GM18870 (cell line): ENCODE measurements around the gene BNIP5.

ENCODE experiments used
- ATAC-seq: cut with Tn5 transposase; IDR thresholded peaks from one replicate; pipeline ENCODE4 v1.9.1; 2021; ENCODE audit warnings: moderate library complexity; ENCODE audit not compliant: unreplicated experiment

BNIP5 gene, protein sequence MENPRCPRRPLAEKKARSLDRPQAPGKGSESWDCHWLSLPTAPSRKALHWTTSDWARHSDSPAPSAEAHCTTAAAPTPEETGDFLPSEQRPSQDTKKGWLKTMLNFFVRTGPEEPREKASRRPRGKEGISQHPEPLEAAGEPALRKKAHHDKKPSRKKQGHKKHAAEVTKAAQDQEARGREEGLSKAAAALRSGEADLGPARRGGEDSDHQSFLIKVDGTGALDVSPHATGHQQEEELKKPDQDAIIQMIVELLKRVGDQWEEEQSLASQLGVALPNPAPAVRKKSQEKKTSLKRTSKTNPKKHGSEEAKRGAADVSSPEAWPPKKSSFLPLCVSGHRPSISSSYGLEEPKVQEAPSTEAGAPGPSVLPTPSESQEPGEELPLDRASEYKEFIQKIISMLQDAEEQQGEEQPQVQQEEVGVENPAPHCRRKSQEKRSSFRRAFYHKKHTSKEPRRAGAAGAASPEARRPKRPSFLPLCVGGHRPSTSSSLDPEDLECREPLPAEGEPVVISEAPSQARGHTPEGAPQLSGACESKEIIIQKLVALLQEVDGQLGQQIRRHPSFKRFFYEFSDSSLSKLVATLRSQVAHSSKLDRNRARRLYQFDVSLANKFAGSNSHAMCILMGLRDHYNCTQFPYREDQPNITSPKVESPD

DNA sequence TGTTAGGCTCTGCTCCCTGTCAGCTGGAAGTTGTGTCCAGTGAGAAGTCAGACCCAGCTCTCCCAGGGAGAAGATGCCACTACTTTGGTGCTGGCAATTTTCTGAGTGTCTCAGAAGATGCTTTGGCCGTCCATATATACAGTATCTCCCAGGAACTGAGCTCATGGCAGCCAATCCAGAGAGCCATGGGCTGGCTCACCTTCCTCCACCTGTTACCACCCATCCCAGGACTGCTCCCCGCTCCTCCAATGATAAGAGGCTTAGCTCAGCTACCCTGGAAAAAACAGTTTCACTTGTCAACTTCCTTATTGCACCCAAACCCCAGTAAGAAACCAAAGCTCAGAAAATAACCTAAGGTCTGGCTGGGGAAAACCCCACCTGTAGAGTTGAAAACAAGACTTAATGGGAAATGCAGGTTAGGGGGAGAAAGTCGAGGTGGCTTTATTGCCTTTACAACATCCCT lies at the start of gene BNIP5:
Gene BNIP5 (minus strand): TSS at position 110 of the 463 bp plus-strand sequence. CDS start 6,198 bp downstream, outside the sequence.
- no peak for ATAC-seq

- no peak for ATAC-seq
Measured at GRCh38 chr6:36384095-36384494, 47.4 kb upstream of the BNIP5 start.

GRCh38 chr6:36383606-36384005 lies 46.9 kb upstream of the BNIP5 start:
- no peak for ATAC-seq

DNA sequence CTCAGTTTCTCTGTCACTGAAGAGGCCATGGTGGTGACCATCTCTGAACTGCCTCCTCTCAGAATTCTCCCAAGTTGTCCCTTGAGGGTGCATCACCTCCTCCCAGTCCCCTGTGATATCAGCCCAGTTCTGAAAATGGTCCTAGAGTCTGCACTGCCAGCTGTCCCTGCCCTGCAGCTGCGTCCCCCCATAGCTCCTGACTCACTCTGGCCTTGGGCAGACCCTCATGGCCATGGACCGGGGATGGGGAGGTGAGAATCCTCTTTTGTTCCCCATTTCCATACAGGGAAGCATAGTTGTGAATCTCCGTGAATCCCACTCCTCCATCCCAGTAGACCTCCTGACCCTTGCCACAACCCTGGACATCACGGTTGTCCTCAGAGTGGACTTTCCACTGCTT lies 46.3 kb upstream of the BNIP5 start:
- no peak for ATAC-seq

DNA sequence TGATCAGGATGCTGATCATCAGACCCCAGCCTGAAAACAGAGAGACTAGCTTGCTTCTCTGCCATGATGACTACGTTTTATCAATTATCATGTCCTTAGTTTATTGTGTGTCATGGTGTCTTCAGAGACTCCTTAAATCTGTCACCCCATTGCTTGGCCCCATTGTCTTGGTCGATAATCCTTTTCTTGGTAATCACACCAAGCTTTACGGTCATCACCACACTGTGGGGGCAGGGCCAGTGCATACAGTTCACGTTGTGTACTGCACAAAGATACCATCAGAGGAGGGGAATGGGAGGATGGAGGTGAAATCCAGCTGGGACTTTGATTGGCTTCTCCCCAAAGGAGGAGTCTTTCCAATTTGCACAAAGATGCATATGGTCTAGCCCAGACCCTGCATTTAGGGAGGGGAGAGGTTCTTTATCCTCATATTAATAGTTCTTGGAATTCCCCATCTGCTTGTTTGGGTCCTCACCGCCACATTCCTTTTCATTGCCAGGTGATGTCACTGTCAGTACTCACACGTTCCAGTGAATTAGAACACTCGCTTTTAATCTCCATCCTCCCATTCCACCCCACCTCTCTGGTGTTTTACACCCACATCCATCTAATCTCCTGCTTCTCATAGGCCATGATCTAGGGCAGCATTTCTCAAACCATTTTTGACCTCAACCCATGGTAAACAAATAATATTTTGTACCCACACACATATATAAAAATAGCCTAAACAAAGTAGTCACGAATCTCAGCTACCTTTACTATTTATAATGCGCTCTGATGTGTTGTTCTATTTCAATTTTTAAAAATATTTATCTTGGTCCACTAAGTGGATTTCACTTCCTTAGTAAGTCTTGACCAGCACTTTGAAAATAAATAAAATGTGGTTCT lies 45.1 kb upstream of the BNIP5 start:
- ATAC-seq: no peak

DNA sequence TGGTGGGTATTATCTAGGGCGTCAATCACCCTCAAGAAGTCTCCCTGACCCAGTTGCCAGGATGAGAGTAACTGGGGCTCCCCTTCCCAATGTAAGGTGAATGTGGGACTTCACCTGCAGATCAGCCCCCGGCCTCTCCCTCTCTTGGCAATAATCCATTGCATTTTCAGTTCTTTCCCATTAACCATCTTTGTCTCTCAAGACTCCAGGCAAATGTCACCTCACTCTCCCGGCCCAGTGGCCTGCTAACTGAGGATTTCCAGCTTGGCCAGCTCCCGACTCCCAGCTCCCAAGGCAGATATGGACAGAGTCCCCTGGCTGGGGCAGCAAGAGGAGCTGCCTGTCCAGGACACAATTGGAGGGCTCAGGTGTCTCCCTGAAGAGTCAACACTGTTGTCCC lies 43.5 kb upstream of the BNIP5 start:
- ATAC-seq: no peak

DNA sequence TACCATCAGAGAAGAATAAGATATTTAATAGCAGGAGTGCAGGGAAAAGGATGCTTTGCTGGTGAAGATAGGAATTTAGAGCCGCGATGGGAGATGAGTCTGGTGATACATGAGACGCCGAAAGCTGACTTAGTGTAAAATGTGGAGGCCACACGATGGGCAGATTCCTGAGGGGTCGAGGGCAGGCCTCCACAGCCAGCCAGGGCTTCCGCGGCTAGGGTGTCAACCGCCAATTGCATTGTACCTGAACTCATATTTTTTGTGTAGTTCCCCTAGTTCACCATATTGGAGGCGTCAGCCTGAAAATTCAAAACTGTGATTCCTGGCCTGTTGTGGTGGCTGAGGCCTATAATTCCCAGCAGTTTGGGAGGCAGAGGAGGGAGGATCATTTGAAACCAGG lies 42.2 kb upstream of the BNIP5 start:
- no peak for ATAC-seq

DNA sequence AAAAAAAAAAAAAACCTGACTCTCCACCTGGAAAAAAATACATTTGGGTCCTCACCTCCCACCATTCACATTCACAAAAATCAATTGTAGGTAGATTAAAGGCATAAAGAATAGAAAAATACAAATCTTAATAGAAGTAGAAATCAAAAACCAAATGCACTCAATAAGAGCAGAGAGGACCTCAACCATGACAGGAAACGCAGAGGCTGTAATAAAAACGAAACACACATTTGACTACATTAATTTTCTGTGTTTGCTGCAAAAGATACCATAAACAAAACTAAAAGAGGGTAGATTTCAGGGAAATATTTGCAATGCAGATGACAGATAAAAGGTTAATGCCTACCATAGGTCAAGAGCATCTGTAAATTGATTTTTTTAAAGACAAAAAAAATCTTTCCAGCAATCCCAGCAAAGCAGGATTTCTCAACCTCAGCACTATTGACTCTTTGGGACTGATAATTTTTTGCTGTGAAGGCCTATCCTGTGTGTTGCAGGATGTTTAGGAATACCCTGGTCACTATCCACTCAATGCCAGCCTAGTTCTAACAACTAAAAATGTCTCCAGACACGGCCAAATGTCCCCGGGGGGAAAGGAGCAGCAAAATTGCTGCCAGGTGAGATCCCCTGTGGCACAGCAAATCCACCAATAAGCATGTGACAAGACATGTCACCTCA lies 41.7 kb upstream of the BNIP5 start:
- ATAC-seq: no peak

DNA sequence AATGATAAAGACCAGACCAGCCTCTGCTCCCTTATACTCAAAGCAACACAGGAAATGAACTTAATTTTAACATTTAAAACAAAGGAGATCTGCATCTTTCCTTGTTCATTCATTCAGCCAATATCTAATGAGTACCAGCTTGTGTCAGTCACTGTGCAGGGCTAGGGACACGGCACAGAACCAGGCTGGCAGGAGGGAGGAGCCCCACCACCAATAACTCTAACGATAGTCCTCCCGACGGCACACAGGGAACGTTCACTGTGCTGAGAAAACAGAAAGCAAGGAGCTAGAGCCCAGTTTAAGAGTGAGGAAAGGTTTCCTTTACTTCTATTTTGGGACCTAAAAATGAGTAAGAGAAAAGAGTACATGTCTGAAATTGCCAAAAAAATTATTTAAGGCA lies 40.9 kb upstream of the BNIP5 start:
- ATAC-seq: no peak

- no peak for ATAC-seq
Measured at GRCh38 chr6:36376742-36377141, 40.1 kb upstream of the BNIP5 start.

DNA sequence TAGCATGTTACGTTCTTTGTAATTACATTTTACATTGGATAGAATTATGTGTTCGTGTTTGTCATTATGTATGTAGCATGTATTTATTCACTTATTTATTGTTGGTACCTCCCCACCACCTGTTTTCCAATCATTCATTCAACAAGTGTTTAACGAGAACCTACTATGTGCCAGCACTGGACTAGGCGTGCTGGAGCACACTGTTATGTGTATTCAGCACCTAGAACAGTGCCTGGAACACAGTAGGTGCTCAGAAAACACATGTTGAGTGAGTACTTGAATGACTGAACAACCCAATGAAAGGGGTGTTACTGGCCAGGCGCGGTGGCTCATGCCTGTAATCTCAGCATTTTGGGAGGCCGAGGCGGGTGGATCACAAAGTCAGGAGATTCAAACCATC lies 39.5 kb upstream of the BNIP5 start:
- no peak for ATAC-seq

GRCh38 chr6:36375644-36376155 lies 39.0 kb upstream of the BNIP5 start:
- no peak for ATAC-seq

DNA sequence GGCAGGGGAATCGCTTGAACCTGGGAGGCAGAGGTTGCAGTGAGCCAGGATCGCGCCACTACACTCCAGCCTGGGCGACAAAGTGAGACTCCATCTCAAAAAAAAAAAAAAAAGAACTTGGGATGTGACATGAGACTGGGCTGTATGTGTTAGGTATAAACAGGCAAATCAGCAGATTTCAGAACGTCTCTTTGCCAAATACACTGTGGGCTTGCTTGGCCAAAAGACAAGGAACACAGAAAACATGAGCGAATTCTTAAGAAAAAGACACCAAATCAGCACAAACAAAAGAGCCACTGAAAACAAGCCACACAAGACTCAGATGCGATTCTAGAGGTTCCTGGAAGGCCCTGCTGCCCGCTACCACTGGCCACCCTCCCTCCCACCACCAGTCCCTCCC lies 38.3 kb upstream of the BNIP5 start:
- no peak for ATAC-seq

GRCh38 chr6:36374194-36374593 lies 37.5 kb upstream of the BNIP5 start:
- no peak for ATAC-seq

GRCh38 chr6:36373368-36374019 lies 36.8 kb upstream of the BNIP5 start:
- no peak for ATAC-seq

DNA sequence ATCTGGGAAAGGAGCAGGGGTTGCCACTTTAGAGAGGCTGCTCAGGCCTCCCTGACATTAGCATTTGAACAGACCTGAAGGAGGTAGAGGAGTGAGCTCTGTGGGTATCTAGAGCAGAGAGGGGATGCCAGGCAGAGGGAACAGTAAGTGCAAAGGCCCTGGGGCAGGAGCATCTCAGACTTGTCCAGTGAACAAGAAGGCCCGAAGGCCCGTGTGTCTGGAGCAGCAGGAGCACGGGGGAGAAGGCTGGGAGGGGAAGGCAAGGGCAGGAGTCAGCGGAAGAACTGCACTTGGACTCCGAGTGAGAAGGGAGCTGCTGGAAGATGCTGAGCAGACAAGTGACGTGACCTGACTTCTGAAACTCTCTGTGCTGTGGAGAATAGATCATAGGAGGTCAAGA lies 35.4 kb upstream of the BNIP5 start:
- no peak for ATAC-seq

GRCh38 chr6:36371211-36371610 lies 34.5 kb upstream of the BNIP5 start:
- ATAC-seq: no peak

DNA sequence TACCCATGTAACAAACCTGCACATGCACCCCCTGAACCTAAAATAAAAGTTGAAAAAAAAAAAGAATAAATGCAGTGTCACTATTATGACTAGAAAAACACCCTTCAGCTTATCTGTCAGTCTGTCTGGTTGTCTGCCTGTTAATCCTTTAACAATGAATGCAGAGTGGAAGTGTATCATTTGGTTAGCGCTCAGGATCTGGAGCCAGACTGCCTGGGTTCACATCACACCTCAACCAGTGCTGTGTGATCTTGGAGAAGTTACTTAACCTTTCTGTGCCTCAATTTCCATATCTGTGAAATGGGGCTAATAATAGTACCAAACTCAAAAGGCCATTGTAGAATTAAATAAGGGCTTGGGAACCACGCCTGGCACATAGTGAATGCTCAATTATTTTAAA lies 34.0 kb upstream of the BNIP5 start:
- no peak for ATAC-seq

DNA sequence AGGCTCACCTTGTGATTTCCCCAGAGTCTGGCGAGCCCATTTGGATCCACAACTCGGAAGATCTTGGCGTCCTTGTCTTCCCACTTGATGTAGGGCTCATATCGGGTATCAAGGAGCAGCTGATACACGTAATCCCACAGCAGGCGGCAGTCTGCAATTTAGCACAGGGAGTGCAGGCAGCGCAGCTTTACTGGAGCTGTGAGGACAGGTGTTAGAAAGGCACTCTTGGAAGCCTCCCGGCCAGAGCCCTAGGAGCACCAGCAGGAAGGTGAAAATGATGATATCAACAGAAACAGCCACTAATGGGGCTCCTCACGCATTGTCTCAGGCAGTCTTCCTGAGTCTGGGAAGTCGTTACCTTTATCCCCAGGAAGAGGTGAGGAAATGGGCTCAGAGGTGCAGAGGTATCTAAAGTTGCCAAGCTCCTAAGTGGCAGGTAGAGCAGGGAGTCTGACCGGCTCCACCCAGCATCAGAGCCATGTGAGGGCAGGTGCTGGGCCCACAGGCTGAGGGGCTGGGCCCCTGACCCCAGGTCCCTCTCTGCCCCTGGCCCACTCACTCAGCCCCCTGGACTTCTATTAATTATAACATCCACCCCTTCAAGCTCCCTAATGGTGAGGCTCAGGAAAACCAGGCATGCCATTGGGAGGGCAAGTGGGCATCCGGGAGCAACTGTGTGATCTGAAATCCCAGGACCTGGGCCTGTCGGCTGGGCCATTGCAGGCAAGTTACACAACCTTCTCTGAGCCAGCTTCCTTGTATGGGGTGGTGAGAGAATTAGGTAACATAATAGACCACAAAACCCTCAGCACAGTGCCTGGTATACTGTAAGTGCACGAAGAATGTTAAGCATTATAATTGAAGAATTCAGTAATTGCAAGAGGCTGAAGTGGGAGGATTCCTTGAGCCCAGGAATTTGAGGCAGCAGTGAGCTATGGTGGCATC lies 32.5 kb upstream of the BNIP5 start:
- no peak for ATAC-seq
